A673 (cell line): ENCODE measurements around the gene ARID3B.

ENCODE experiments used
- EZH2 ChIP-seq: fragments of 200-600 bp; sonication (generic); IDR thresholded peaks from 2 replicates; pipeline ENCODE4 v1.6.1; 2017; ENCODE audit warnings: borderline replicate concordance, low read depth, mild to moderate bottlenecking, mixed read lengths, antibody characterized with exemption, low read length; ENCODE audit not compliant: poor library complexity, severe bottlenecking
- TF ChIP-seq, protein P1 (sequence below): fragments of 300-800, 200-600 bp; sonication (generic); conservative IDR thresholded peaks from 2 replicates; pipeline ENCODE4 v1.5.1; 2017; ENCODE audit warnings: low read depth, mild to moderate bottlenecking, antibody characterized with exemption, low read length, moderate library complexity, mixed read lengths

- TF ChIP-seq, protein P1, sequence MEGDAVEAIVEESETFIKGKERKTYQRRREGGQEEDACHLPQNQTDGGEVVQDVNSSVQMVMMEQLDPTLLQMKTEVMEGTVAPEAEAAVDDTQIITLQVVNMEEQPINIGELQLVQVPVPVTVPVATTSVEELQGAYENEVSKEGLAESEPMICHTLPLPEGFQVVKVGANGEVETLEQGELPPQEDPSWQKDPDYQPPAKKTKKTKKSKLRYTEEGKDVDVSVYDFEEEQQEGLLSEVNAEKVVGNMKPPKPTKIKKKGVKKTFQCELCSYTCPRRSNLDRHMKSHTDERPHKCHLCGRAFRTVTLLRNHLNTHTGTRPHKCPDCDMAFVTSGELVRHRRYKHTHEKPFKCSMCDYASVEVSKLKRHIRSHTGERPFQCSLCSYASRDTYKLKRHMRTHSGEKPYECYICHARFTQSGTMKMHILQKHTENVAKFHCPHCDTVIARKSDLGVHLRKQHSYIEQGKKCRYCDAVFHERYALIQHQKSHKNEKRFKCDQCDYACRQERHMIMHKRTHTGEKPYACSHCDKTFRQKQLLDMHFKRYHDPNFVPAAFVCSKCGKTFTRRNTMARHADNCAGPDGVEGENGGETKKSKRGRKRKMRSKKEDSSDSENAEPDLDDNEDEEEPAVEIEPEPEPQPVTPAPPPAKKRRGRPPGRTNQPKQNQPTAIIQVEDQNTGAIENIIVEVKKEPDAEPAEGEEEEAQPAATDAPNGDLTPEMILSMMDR, result no peak
- TF ChIP-seq EZH2, result no peak
These were observed 39.7 kb downstream of the ARID3B start for GRCh38 chr15:74580538-74581350.
